Measurements from ENCODE around the gene MDC1.
A peak's percentile ranks its signal among the peaks of the same experiment; 100 is the strongest.
"Not testable (repeated sequence)": the region's sequence is repeated elsewhere in the genome, so short reads cannot be mapped to it uniquely, and the experiment has no call there.

MDC1 gene, protein sequence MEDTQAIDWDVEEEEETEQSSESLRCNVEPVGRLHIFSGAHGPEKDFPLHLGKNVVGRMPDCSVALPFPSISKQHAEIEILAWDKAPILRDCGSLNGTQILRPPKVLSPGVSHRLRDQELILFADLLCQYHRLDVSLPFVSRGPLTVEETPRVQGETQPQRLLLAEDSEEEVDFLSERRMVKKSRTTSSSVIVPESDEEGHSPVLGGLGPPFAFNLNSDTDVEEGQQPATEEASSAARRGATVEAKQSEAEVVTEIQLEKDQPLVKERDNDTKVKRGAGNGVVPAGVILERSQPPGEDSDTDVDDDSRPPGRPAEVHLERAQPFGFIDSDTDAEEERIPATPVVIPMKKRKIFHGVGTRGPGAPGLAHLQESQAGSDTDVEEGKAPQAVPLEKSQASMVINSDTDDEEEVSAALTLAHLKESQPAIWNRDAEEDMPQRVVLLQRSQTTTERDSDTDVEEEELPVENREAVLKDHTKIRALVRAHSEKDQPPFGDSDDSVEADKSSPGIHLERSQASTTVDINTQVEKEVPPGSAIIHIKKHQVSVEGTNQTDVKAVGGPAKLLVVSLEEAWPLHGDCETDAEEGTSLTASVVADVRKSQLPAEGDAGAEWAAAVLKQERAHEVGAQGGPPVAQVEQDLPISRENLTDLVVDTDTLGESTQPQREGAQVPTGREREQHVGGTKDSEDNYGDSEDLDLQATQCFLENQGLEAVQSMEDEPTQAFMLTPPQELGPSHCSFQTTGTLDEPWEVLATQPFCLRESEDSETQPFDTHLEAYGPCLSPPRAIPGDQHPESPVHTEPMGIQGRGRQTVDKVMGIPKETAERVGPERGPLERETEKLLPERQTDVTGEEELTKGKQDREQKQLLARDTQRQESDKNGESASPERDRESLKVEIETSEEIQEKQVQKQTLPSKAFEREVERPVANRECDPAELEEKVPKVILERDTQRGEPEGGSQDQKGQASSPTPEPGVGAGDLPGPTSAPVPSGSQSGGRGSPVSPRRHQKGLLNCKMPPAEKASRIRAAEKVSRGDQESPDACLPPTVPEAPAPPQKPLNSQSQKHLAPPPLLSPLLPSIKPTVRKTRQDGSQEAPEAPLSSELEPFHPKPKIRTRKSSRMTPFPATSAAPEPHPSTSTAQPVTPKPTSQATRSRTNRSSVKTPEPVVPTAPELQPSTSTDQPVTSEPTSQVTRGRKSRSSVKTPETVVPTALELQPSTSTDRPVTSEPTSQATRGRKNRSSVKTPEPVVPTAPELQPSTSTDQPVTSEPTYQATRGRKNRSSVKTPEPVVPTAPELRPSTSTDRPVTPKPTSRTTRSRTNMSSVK (N-terminal part only)

DNA sequence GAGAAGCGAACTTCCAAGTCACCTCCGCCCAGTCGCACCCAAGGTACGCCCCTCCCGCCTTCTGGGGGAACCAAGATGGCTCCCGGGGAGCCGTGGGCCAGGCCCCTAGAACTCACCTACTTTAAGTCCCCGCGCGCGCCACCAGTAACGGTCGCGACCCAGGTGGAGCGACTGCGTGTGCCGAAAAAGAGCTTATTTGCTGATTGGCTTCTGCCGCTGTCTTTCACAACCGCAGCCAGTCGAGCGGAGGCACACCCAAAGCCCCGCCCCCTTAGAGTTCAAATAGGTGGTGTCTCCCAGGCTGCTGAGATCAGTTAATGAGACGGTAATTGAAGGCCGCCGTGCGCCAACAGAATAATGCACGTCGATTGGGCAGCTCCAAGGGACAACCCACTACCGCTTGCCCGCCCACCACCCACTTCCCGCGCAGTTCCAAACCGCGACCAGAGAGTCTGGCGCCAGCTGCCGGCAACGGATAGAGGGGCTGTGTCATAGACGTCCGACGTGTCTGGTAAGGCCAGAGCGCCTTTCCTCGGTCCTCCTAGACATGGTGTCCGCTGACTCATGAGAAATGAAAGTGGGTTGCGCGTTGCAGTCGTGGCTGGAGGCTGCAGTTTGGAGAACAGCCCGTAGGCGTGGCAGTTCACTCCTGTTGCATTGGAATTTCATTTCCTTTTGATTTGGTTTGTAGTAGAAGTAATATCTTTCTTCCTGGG lies at the start of gene MDC1:
Gene MDC1, minus strand, starts transcription at position 153 of the 716 bp plus-strand sequence. CDS start 2,106 bp downstream, outside the sequence.
- DNase-seq = peak; percentile 100

DNA sequence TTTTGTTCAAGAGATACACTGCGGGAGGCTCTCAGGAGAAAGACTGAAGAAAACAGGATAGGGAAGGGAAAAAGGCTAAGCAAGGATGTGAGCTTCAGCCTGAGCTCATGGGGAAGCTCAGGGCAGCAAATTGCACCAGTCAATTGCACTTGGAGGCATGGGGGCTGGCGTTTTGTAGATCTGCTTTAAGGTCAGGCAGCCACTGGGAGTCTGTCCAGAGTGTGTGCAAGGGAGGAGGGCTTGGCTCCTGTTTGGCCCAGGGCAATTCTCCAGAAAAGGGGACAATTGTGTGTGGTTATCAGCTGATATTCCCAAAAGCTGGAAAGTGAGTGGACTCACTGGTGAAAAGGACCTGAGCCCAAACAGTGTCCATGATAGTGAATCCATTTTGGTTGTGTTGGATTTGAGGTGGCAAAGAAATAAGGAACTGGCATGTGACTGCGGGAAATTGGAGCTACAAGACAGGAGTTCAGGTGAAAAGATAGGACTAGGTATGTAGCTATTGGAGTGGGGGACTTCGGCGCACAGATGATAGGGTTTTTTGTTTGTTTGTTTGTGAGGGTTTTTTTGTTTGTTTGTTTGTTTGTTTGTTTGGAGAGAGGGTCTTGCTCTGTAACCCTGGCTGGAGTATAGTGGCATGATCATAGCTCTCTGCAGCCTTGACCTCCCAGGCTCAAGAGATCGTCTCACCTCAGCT lies 49.5 kb upstream of the MDC1 start:
- no peak for DNase-seq

DNA sequence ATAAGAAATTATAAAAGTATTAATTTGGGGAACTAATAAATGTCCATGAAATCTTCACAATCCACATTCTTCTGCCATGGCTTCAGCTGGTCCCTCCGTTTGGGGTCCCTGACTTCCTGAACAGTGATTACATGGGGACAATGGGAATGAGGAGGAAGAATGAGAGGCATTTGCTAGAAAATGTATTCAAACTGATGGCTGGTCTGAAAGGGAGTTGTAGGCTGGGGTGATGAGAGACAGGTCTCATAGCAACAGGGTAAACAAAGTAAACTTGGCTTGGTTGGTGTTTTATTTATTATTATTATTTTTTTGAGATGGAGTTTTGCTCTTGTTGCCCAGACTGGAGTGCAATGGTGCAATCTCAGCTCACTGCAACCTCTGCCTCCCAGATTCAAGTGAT lies 48.4 kb upstream of the MDC1 start:
- DNase-seq = not testable (repeated sequence)

DNA sequence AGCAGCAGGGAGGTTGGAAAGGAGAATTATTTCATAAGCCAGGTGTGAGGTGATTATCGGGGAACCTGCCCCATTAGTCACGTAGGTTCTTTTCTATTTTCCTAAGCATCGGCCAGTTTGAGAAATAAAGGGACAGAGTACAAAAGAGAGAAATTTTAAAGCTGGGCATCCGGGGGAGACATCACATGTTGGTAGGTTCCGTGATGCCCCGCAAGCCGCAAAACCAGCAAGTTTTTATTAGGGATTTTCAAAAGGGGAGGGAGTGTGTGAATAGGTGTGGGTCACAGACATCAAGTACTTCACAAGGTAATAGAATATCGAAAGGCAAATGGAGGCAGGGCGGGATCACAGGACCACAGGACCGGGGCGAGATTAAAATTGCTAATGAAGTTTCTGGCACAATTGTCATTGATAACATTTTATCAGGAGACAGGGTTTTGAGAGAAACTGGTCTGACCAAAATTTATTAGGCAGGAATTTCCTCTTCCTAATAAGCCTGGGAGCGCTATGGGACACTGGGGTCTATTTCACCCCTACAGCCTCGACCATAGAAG lies 47.5 kb upstream of the MDC1 start:
- not testable (repeated sequence) for DNase-seq

DNA sequence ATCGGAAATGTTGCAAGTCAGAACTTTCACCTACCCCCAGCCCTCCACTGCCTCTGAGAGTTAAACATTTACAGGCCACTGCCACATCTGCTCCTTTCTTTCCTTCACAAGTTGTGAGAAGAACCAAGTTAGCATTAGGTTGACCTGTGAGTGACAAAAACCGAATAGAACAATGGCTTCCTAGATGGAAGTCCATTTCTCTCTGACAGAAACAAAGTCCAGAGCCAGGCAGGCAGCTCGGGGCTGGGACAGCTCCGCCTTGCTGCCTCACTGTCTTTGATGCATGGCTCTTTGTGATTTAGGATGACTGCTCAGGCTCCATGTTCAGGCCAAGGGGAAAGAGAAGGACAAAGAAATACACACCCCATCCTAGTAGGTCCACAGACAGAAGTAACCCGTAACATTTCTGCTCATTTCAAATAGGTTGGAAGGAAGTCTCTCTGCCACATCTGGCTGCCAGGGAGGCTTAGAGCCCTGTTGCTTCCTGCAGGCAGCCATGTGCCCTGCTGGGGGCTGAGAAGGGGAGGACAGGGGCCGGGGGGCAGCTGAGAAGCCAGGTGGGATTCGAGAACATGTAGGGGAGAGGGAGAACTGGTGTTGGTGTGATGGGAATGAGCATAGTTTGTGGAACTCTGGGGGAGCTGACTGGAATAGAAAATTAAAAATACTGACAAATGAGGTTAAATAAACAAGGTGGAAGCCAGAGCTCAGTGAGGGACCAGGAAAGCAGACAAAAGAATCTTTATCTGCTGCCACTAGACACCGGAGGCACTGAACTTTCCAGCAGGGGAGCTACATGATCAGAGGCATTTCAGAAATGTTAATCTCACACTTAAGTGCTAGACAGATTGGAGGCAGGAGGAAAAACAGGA lies 46.8 kb upstream of the MDC1 start:
- DNase-seq = peak; percentile 66

DNA sequence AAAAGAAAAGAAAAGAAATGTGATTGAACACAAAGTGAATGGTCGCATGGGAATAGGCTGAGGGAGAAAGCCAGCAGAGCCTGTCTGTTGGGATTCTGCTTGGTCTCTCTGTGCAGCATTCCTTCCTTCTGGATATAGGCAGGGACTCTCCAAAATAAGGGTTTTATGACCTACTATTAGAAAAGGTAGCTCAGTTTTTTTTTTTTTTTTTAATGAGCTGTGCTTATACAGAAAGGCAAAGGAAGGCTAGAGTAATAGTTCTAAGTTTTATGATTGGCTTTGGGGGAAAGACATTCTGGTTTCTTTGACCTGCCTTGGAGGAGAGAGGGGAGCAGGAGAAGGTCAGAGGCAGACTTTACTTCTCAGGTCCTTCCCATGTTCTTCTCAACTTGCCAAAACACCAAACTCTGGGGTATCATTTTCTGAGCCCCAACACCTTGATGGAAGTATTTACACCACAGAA lies 46.1 kb upstream of the MDC1 start:
- no peak for DNase-seq

DNA sequence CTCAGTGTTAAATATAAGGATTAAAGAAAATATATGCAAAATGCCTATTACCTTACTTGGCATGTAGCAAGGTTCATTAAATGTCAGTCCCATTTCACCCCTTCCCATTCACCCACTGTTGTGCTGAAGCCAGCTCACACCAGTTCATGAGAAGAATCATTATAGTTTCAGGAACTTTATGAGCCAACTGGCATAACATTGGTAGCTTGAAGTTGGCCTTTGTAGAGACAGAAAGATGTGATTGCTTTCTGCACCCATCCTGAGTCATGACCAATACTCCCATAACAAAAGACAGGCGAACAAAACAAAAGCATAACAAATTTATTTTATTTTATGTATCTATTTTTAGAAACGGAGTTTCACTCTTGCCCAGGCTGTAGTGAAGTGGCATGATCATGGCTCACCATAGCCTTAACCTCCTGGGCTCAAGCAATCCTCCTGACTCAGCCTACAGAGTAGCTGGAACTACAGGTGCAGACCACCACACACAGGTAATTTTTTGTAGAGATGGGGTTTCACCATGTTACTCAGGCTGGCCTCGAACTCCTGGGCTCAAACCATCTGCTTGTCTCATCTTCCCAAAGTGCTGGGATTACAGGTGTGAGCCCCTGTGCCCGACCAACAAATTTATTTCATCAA lies 44.8 kb upstream of the MDC1 start:
- no peak for DNase-seq

DNA sequence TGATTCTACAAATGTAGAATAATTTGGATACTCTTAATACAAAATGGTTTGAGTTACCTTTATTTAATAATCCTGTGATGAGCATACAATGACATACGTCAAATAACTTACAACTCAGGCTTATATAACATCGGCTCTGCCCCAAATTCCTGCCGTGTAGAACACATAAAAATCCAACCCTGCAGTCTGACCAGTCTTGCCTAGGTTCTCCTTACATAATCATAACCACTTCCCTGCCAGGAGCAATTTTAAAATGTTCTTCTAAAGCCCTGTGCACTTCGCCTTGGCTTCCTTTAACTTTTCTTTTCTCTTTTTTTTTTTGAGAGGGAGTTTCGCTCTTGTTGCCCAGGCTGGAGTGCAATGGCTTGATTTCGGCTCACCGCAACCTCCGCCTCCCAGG lies 43.5 kb upstream of the MDC1 start:
- DNase-seq = no peak

DNA sequence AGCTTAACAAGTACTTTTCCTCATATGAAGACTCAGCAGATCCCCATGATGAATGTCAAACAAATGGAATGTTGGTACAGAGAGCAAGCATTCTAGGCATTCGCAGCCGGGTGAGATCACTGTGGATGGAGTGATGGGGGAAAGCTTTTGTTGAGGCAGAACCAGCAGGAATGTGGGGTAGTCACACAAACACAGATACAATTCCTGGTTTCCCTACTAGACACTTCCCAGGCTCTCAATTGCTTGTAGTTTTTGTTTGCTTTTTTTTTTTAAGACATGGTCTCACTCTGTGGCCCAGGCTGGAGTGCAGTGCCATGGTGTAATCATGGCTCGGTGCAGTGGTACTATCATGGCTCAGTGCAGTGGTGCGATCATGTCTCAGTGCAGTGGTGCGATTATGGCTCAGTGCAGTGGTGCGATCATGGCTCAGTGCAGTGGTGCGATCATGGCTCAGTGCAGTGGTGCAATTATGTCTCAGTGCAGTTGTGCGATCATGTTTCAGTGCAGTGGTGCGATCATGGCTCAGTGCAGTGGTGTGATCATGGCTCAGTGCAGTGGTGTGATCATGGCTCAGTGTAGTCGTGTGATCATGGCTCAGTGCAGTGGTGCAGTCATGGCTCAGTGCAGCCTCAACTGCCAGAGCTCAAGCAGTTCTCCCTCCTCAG lies 42.6 kb upstream of the MDC1 start:
- DNase-seq = peak; percentile 98

DNA sequence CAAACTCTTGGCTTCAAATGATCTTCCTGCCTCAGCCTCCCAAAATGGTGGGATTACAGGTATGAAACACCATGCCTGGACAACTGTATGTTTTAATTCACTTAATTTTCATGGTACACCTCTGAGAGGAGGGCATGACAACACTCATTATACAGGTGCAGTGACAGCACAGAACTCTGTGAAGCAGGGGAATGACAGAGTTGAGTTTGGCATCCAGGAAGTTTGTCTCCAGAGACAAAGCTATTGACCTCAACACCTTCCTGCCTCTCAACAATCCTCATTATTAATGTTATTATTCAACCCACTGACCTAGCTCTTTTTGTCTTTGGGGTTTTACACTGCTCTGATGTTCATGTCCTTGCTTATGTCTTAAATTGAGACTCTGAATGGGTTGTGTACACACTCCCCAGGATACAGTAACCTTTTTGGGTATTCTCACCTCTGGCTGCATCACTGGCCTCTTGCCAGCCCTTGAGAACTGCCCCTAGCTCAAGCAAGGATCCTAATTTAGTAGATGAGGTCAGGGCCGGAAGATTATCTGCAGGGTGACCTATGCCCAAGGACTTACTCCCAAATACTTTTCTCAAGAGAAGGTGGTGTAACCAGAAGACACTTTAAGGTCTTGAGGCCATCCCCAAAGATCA lies 40.3 kb upstream of the MDC1 start:
- no peak for DNase-seq

DNA sequence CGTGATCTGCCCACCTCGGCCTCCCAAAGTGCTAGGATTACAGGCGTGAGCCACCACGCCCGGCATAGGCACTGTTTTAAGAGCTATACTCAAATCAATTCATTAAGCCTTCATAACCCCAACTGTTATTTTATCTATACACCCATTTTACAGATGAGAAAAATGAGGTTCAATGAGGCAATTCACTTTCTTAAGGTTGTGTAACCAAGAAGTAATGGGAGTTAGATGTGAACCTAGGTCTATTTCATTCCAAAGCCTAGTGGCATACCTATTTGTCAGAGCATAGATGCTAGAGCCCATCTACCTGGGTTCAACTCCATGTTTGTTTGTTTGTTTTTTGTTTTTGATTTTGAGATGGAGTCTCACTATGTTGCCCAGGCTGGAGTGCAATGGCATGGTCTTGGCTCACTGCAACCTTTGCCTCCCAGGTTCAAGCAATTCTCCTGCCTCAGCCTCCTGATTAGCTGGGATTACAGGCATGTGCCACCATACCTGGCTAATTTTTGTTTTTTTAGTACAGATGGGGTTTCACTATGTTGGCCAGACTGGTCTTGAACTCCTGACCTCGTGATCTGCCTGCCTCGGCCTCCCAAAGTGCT lies 39.4 kb upstream of the MDC1 start:
- DNase-seq = not testable (repeated sequence)

DNA sequence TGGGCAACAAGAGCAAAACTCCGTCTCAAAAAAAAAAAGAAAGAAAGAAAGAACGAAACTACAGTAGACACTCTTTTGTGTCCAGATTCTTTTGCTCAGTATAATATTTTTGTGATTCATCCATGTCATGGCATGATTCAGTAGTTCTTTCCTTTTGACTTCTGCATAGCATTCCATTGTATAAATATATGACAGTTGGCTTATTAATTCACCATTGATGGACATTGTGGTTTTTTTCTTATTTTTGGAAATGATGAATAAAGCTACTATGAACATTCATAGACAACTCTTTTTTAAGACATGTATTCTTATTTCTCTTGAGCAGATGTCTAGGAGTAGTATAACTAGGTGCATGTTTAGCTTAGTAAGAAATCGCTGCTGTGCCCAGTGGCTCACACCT lies 37.5 kb upstream of the MDC1 start:
- DNase-seq = peak; percentile 77

DNA sequence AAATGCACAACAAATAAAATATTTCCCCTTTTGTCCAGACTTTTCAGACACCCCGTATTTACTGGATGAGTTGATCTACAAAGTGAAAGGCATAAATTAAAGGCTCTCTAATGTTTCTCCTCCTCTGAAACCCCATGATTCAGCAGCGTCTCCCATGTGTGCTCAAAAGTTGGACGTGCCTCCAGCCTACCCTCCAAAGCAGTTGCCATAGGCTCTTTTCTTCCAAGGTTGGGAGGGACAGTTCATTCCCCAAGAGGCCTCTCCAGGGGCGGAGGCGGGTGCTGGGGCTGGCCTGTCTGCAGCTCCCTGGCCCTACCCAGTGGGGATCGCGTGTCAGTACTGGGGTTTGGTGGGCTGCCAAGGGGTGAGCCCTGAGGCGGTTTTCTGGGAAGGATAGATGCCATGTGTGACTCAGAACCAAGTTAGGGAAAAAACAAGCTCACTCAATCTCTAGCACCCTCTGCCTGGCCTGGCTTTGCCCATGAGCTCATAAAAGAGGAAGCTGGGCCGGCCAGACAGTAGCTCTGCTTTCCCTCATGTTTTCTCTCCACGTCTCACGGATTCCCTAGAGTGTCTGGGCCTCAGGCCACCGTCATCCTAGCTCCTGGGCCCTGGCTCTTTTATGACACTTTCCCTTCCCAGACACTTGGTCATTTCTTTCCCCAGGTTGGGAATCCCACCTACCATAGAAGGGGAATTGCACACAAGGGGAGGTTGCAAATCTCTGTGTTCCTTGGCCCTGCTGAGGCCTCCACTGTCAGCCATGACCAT lies 35.3 kb upstream of the MDC1 start:
- peak; percentile 100 for DNase-seq

DNA sequence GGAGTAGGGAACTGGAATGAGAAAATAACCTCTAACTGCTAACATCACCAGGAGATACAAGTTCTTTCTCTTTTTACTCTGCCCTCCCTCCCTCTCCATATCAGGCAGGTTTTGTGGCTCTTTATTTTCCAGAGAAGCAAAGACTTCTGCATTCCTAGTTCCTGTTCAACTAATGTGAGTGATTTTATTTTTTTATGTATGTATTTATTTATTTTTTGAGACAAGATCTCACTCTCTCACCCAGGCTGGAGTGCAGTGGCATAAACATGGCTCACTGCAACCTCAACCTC lies 33.2 kb upstream of the MDC1 start:
- DNase-seq = no peak

DNA sequence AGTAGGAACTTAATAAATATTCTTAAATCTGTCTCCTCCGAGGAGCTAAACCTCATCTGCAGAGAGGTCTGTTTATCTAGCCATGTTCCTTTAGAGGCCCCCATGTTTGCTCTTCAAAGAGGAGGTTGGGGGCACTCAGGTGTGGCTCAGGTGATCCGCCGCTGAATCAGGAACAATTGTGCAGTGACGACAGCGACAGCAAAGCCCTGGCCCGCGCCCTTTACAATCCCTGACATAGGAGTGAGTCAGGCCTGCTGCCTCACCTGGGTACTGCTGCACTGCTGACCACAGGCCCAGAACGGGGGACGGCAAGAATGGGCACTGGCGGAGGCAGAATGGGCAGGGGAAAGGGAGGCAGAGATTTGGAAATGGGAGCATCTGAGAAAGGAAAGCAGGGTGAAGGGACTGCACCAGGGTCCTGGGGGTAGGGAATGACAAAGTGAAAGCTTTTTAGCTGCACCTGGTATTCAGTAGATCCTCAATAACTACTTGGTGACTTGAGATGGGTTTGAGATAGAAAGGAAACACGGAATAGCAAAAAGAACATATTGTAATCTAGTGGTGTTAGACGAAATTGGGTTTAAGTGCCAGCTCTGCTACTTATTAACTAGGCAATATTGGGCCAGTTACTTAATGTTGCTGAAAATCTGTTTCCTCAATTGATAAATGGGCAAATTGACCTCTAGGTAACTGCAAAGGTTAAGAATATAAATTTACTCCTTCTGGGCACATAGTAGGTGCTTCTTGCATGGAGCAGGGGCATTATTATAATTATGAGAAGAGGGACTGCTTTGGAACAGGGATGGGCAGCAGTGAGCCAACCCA lies 32.7 kb upstream of the MDC1 start:
- no peak for DNase-seq

DNA sequence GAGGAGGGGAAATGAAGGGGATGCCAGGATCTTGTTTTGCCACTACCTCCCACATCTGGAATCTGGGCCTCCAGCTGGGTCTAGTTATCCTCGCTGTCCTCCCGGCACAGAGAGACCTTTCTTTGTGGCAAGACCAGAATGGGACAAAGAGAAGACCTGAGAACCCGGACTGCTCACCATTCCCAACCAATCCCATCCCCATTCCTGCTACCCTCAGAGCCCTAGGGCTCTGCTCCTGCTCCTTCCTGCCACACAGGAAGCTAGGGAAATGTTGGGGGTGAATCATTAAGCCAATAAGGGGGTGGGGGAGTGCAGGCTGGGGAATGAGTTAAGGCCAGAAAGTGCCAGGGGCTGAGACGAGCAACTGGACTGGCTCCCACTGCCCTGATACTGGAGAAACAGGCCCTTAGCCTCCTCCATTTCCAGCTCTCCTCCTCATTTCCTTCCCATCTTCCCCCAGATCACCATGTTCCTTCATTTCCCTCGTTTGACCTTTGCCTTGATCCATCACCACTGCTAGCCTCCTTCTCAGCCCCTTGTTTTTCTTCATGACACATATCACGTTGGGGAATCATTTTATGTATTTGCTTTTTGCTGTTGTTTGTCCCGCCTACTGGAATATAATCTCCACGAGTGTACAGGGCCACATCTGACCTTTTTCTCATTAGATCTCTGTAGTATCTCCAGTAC lies 31.9 kb upstream of the MDC1 start:
- DNase-seq = peak; percentile 54
